ENCODE results near the gene COL5A1.
"Not testable (repeated sequence)": the region's sequence is repeated elsewhere in the genome, so short reads cannot be mapped to it uniquely, and the experiment has no call there.

COL5A1 gene

DNA sequence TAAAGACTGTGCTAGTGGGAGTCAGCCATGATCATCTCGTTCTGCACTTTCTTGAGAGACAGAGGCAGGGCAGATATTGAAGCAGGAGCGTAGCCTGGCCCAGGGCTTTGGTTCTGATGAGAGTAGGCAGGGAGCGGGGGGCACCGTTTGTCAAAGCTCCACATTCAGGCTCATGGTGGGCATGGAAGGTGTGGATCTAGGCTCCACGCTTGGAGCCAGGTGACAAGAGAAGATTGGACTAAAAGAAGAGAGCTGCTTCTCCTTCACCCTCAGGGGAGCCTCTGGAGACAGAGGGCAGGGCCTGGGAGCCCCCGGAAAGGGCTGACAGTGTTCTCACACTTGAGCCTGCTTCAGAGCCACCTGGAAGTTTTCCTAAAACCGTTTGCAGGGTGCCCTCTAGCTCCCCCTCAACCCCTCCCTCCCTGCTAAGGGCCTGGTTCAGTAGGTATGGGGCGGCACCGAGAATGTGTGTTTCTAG, 214.3 kb downstream of the COL5A1 start:
- no peaks in the 10 kb centered on the region for H3K27me3 ChIP-seq
- no peaks in the 10 kb centered on the region for H3K36me3 ChIP-seq
- no peak overlapping the region for H3K9ac ChIP-seq
- H3K9me3 ChIP-seq, result peaks cover 8% of the 10 kb centered on the region
- H3K4me3 ChIP-seq, result no peak overlapping the region
- H3K27ac ChIP-seq, result no peak overlapping the region
- H3K4me2 ChIP-seq, result no peak overlapping the region
- no peaks in the 10 kb centered on the region for H3K4me1 ChIP-seq
- no peaks in the 10 kb centered on the region for H4K20me1 ChIP-seq
- no peak for TF ChIP-seq Cebpa-rat (IDR thresholded peaks at IDR 0.05)

- H3K4me1 ChIP-seq, H3K4me3 ChIP-seq, H3K27me3 ChIP-seq, H3K9ac ChIP-seq, H3K36me3 ChIP-seq, H3K27ac ChIP-seq, H4K20me1 ChIP-seq, H3K4me2 ChIP-seq, H3K9me3 ChIP-seq: not testable (repeated sequence)
Measured at GRCh38 chr9:134857451-134857850, 215.8 kb downstream of the COL5A1 start.

DNA sequence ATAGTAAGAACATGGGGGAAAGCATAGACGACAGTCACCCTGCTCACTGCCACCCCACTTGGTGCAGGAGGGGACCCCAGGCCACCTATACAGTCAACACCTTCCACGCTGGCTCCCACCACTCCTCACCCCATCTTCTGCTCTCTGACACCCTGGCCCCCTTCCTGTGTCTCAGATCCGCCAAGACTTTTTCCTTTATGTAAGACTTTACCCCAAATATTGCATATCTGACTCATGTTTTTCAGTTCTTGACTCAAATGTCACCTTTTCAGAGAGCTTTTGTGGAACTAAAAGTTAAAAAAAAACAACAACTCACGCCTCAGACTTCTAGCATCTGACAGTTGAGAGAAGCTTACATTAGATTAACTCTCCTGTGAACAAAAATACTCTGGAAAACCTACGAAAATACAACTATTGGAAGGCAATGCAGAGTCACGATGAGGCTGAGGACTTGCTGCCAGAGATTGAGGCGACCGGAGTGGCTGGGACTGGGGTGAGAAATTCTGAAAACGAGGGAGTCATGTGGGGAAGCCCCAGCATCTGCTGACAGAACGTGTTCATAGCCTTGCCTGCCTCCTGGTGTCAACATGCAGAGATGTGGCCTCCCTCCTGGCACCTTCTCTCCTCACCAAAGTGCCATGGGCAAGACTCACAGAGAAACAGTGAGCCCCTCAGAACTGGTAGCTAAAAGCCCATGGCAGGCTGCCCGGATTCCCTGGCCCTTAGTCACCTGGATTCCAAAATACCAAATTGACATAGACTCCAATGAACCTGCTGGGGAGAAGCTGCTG, 216.6 kb downstream of the COL5A1 start:
- Histone ChIP-seq H3K4me3 (no peak overlapping the region), H3K27ac (no peak overlapping the region), H3K9me3 (peaks cover 5% of the 10 kb centered on the region; the same call in 1 of the 2 replicates), H3K4me2 (no peak overlapping the region), H3K36me3 (no peaks in the 10 kb centered on the region), H3K4me1 (no peaks in the 10 kb centered on the region), H3K9ac (no peak overlapping the region), H4K20me1 (no peaks in the 10 kb centered on the region), H3K27me3 (no peaks in the 10 kb centered on the region)
- no peak for TF ChIP-seq Cebpa-rat (IDR thresholded peaks at IDR 0.05)

DNA sequence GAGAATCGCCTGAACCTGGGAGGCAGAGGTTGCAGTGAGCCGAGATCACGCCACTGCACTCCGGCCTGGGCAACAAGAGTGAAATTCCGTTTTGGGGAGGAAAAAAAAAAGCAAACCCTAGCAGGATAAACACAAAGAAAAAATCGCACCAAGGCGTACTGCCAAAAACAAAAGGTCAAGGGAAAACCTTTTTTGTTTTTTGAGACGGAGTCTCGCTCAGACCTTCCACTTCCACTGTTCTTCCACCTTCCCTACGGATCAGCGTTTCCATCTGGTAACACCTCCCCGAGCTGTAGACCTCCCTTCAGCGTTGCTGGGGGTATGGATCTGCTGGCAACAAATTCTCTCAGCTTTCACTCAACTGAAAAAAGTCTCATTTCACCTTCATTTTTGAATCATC, 218.9 kb downstream of the COL5A1 start:
- Histone ChIP-seq H3K27me3 (no peaks in the 10 kb centered on the region), H3K36me3 (no peaks in the 10 kb centered on the region), H3K4me1 (no peaks in the 10 kb centered on the region), H3K9ac (no peak overlapping the region), H3K4me3 (no peak overlapping the region), H3K27ac (no peak overlapping the region), H3K4me2 (no peak overlapping the region), H3K9me3 (peaks cover 5% of the 10 kb centered on the region; the same call in 1 of the 2 replicates), H4K20me1 (no peaks in the 10 kb centered on the region)
- TF ChIP-seq Cebpa-rat (IDR thresholded peaks at IDR 0.05), result no peak

DNA sequence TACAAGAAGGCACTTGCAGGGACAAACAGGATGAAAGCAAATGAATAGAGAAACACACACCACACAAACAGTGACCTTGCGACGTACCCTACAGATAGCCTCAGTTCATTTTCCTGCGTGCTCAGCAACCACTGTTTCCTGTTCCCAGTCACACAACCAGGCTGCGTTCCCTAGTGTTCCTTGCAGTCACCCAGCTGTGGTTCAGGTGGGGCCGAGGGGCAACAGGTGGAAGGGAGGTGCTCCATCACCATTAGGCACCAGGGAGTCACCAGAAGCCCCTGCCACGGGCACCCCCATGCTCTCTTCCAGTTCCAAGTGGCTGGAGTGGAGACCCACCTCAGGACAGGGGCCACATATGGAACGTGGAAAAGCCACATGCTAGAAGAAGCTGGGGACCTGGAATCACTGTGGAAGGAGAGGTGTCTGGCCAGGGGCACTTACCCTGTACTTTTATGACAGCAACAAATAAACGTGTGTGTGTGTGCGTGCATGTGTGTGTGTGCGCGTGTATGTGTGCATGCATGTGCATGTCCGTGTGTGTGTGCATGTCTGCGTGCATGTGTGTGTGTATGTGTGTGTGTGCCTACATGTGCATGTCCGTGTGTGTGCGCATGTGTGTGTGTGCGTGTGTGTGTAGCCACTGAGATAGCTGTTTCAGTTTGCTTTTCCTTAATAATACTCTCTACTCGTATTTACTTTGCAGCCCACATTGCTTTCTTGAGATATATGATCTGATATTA, 220.2 kb downstream of the COL5A1 start:
- H3K4me3 ChIP-seq, result no peak overlapping the region
- H3K4me1 ChIP-seq, result no peaks in the 10 kb centered on the region
- peaks cover 5% of the 10 kb centered on the region; the same call in 1 of the 2 replicates for H3K9me3 ChIP-seq
- no peak overlapping the region for H3K9ac ChIP-seq
- H3K27me3 ChIP-seq, result no peaks in the 10 kb centered on the region
- H3K4me2 ChIP-seq, result no peak overlapping the region
- no peak overlapping the region for H3K27ac ChIP-seq
- no peak for TF ChIP-seq Cebpa-rat (IDR thresholded peaks at IDR 0.05)
- H4K20me1 ChIP-seq, result no peaks in the 10 kb centered on the region
- H3K36me3 ChIP-seq, result no peaks in the 10 kb centered on the region

DNA sequence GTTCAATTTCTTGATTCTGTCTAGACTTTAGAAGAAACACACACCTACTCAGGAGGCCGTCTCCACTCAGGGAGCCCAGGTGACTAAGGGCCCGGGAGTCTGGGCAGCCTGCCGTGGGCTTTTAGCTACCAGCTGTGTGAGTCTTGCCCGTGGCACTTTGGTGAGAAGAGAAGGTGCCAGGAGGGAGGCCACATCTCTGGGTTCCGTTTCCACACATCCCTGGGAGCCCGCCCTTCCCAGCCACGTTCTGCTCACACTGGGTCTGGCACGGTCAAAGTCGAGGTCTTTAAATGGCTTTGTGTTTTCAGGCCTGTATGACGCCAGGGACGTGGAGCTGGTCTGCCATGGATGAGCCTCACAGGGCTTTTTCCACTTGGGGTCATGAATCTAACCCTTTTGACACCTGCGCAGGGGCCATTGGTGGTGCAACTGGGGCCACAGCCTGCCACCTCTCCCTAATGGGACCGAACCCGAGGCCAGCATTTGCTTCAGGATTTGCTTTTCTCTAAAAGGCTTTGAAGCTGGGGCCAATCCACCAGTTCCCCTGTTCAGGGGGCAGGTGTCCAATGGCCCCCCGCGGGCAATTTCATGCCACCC, 221.8 kb downstream of the COL5A1 start:
- Histone ChIP-seq H3K4me3 (no peak overlapping the region), H3K36me3 (no peaks in the 10 kb centered on the region), H3K27me3 (no peaks in the 10 kb centered on the region), H3K4me1 (peaks cover under 1% of the 10 kb centered on the region; the same call in 1 of the 2 replicates), H3K9me3 (peaks cover 5% of the 10 kb centered on the region; the same call in 1 of the 2 replicates), H4K20me1 (no peaks in the 10 kb centered on the region), H3K4me2 (no peak overlapping the region), H3K9ac (no peak overlapping the region), H3K27ac (no peak overlapping the region)
- no peak for TF ChIP-seq Cebpa-rat (IDR thresholded peaks at IDR 0.05)

GRCh38 chr9:134863941-134864820, 222.6 kb downstream of the COL5A1 start:
- H3K4me3 ChIP-seq, result no peak overlapping the region
- H3K36me3 ChIP-seq, result no peaks in the 10 kb centered on the region
- no peaks in the 10 kb centered on the region for H3K27me3 ChIP-seq
- H3K9me3 ChIP-seq, result peaks cover 5% of the 10 kb centered on the region; the same call in 1 of the 2 replicates
- H4K20me1 ChIP-seq, result no peaks in the 10 kb centered on the region
- TF ChIP-seq Cebpa-rat (IDR thresholded peaks at IDR 0.05), result no peak
- no peak overlapping the region for H3K9ac ChIP-seq
- H3K4me1 ChIP-seq, result peaks cover 8% of the 10 kb centered on the region
- no peak overlapping the region for H3K4me2 ChIP-seq
- no peak overlapping the region for H3K27ac ChIP-seq

GRCh38 chr9:134864821-134865190, 223.2 kb downstream of the COL5A1 start:
- H3K27ac ChIP-seq, result no peak overlapping the region
- no peaks in the 10 kb centered on the region for H3K36me3 ChIP-seq

More at GRCh38 chr9:134864821-134865190, 223.2 kb downstream of the COL5A1 start:
- no peaks in the 10 kb centered on the region for H3K27me3 ChIP-seq
- H3K4me3 ChIP-seq, result no peak overlapping the region
- H4K20me1 ChIP-seq, result no peaks in the 10 kb centered on the region
- TF ChIP-seq Cebpa-rat (IDR thresholded peaks at IDR 0.05), result no peak
- no peak overlapping the region for H3K9ac ChIP-seq
- H3K9me3 ChIP-seq, result peaks cover 5% of the 10 kb centered on the region; the same call in 1 of the 2 replicates
- no peak overlapping the region for H3K4me2 ChIP-seq
- H3K4me1 ChIP-seq, result peaks cover 14% of the 10 kb centered on the region
